SK-N-SH treated with all-trans-retinoic acid at 6 μM for 48 hours (cell line): ENCODE data around the gene RALB.
A peak's percentile ranks its signal among the peaks of the same experiment; 100 is the strongest.

Experiments used
- ATAC-seq: fragments of 200-7000 bp; cut with Tn5 transposase; 3 replicates; pipeline ENCODE4 v1.9.1; 2020; ENCODE audit warnings: mild to moderate bottlenecking, moderate library complexity
- ARNTL ChIP-seq: fragments of 450-650 bp; formaldehyde crosslinking; IDR thresholded peaks from 2 replicates; pipeline ENCODE4 v1.5.0; 2020; ENCODE audit warnings: low read depth, mild to moderate bottlenecking, moderate library complexity, borderline replicate concordance
- ESRRG ChIP-seq: fragments of 250-450 bp; sonication (Bioruptor Pico); IDR thresholded peaks from 2 replicates; pipeline ENCODE4 v1.6.1; 2021; ENCODE audit warnings: mild to moderate bottlenecking
- GLIS3 ChIP-seq: fragments of 250-450 bp; sonication (Bioruptor Pico); IDR thresholded peaks from 2 replicates; pipeline ENCODE4 v1.5.0; 2020; ENCODE audit warnings: mild to moderate bottlenecking, moderate library complexity
- ISL1 ChIP-seq: fragments of 250-450 bp; sonication (Bioruptor Pico); IDR thresholded peaks from 2 replicates; pipeline ENCODE4 v2.1.2; 2022; ENCODE audit warnings: mild to moderate bottlenecking, moderate library complexity
- RARB ChIP-seq: fragments of 250-450 bp; sonication (Bioruptor Pico); IDR thresholded peaks from 2 replicates; pipeline ENCODE4 v1.8.0; 2021; ENCODE audit warnings: mild to moderate bottlenecking, moderate library complexity
- SNAI2 ChIP-seq: fragments of 250-450 bp; sonication (Bioruptor Pico); IDR thresholded peaks from 2 replicates; pipeline ENCODE4 v1.5.0; 2020; ENCODE audit warnings: mild to moderate bottlenecking, moderate library complexity
- TCF4 ChIP-seq: fragments of 250-450 bp; sonication (Bioruptor Pico); IDR thresholded peaks from 2 replicates; pipeline ENCODE4 v1.8.0; 2021; ENCODE audit warnings: mild to moderate bottlenecking, moderate library complexity, borderline replicate concordance
- TOX ChIP-seq: fragments of 250-450 bp; sonication (Bioruptor Pico); IDR thresholded peaks from 2 replicates; pipeline ENCODE4 v1.8.0; 2021; ENCODE audit warnings: mild to moderate bottlenecking, moderate library complexity, borderline replicate concordance
- ZFP3 ChIP-seq: fragments of 250-450 bp; sonication (Bioruptor Pico); IDR thresholded peaks from 2 replicates; pipeline ENCODE4 v1.5.0; 2020; ENCODE audit warnings: mild to moderate bottlenecking, moderate library complexity
- ZFP30 ChIP-seq: fragments of 450-650 bp; formaldehyde crosslinking; IDR thresholded peaks from 2 replicates; pipeline ENCODE4 v1.5.0; 2022; ENCODE audit warnings: mild to moderate bottlenecking, moderate library complexity
- ZNF565 ChIP-seq: fragments of 450-650 bp; formaldehyde crosslinking; conservative IDR thresholded peaks from 2 replicates; pipeline ENCODE4 v1.5.0; 2020; ENCODE audit warnings: low read depth, mild to moderate bottlenecking, moderate library complexity
- ZNF70 ChIP-seq: fragments of 450-650 bp; formaldehyde crosslinking; IDR thresholded peaks from 2 replicates; pipeline ENCODE4 v1.5.0; 2020; ENCODE audit warnings: mild to moderate bottlenecking, moderate library complexity
- TF ChIP-seq, protein P1 (sequence below): fragments of 250-450 bp; sonication (Bioruptor Pico); IDR thresholded peaks from 2 replicates; pipeline ENCODE4 v1.8.0; 2020; ENCODE audit warnings: mild to moderate bottlenecking, moderate library complexity, borderline replicate concordance
- TF ChIP-seq, protein P2 (sequence below): fragments of 250-450 bp; sonication (Bioruptor Pico); IDR thresholded peaks from 2 replicates; pipeline ENCODE4 v1.5.1; 2020; ENCODE audit warnings: low read depth, mild to moderate bottlenecking, moderate library complexity
- TF ChIP-seq, protein P3 (sequence below): fragments of 250-450 bp; sonication (Bioruptor Pico); IDR thresholded peaks from 2 replicates; pipeline ENCODE4 v1.5.1; 2021; ENCODE audit warnings: mild to moderate bottlenecking, moderate library complexity
- TF ChIP-seq, protein P4 (sequence below): fragments of 250-450 bp; sonication (Bioruptor Pico); IDR thresholded peaks from 2 replicates; pipeline ENCODE4 v1.8.0; 2021; ENCODE audit warnings: low read depth, mild to moderate bottlenecking, moderate library complexity, borderline replicate concordance

Gene RALB

DNA sequence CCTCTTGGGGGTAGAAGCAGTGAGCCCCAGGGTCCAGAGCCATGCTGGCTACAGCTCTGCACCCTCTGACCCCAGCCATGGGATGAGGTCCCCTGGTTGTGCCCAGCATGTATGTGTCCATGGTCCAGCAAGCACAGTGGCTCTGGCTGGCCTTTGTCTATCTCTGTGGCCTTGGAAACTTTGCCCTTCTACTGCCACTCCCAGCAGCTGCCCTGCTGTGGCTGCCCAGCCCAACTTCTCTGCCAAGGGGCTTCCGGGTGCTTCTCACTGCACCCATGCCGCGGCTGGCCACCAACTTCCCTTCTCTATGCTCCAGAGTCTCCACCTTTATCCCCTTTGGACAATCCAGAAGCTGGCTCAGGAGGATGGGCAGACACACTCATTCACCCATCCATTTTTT is 48.2 kb upstream of the RALB start (continued):
- TF ChIP-seq, protein P1, sequence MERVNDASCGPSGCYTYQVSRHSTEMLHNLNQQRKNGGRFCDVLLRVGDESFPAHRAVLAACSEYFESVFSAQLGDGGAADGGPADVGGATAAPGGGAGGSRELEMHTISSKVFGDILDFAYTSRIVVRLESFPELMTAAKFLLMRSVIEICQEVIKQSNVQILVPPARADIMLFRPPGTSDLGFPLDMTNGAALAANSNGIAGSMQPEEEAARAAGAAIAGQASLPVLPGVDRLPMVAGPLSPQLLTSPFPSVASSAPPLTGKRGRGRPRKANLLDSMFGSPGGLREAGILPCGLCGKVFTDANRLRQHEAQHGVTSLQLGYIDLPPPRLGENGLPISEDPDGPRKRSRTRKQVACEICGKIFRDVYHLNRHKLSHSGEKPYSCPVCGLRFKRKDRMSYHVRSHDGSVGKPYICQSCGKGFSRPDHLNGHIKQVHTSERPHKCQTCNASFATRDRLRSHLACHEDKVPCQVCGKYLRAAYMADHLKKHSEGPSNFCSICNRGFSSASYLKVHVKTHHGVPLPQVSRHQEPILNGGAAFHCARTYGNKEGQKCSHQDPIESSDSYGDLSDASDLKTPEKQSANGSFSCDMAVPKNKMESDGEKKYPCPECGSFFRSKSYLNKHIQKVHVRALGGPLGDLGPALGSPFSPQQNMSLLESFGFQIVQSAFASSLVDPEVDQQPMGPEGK: no peak
- no peak for TF ChIP-seq ISL1
- no peak for TF ChIP-seq ZNF565 (CRISPR knock-in tag)

DNA sequence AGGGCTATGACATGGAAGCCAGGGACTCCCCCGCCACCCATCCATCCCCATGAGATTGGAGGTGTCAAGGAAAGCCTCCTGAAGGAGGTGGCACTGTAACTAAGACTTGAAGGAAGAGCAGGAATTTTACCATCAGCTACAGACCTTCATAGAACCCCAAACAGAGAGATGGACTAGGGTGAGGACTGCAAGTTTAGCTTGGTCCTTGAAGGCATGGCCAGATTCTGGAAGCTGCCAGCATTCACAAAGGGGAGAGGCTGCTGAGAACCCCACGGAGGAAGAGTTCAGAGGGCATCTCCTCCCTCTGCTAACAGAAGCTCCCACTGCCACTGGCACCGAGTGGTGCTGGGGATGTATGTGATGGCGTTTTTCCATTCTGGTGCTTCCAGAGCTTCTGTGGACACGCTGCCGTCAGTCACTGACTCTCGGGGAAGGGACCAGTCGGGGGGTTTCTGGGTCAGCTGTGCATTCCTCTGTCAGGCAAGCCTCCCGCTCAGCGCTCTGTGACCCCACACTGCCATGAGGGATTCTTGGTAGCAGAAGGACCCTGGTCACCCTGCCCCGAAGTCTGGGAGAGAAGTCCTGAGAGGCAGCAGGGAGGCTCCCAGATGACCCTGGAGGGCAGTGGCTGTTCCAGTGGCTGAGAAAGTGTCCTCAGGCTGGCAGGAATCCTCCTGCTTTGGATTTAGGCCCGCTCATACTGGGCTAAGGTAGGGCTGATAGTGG is 47.5 kb upstream of the RALB start:
- TF ChIP-seq ZFP3 (CRISPR knock-in tag) (no peak), SNAI2 (CRISPR knock-in tag) (no peak), ZNF565 (CRISPR knock-in tag) (no peak), ISL1 (no peak), ARNTL (CRISPR knock-in tag) (no peak), ZNF70 (no peak), ESRRG (CRISPR knock-in tag) (no peak), TOX (no peak), ZFP30 (no peak), TCF4 (CRISPR knock-in tag) (no peak)
- TF ChIP-seq, protein P2, sequence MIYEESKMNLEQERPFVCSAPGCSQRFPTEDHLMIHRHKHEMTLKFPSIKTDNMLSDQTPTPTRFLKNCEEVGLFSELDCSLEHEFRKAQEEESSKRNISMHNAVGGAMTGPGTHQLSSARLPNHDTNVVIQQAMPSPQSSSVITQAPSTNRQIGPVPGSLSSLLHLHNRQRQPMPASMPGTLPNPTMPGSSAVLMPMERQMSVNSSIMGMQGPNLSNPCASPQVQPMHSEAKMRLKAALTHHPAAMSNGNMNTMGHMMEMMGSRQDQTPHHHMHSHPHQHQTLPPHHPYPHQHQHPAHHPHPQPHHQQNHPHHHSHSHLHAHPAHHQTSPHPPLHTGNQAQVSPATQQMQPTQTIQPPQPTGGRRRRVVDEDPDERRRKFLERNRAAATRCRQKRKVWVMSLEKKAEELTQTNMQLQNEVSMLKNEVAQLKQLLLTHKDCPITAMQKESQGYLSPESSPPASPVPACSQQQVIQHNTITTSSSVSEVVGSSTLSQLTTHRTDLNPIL (CRISPR knock-in tag): no peak
- TF ChIP-seq, protein P1: no peak
- TF ChIP-seq, protein P3, sequence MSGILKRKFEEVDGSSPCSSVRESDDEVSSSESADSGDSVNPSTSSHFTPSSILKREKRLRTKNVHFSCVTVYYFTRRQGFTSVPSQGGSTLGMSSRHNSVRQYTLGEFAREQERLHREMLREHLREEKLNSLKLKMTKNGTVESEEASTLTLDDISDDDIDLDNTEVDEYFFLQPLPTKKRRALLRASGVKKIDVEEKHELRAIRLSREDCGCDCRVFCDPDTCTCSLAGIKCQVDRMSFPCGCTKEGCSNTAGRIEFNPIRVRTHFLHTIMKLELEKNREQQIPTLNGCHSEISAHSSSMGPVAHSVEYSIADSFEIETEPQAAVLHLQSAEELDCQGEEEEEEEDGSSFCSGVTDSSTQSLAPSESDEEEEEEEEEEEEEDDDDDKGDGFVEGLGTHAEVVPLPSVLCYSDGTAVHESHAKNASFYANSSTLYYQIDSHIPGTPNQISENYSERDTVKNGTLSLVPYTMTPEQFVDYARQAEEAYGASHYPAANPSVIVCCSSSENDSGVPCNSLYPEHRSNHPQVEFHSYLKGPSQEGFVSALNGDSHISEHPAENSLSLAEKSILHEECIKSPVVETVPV (CRISPR knock-in tag): no peak
- no peak for ATAC-seq

DNA sequence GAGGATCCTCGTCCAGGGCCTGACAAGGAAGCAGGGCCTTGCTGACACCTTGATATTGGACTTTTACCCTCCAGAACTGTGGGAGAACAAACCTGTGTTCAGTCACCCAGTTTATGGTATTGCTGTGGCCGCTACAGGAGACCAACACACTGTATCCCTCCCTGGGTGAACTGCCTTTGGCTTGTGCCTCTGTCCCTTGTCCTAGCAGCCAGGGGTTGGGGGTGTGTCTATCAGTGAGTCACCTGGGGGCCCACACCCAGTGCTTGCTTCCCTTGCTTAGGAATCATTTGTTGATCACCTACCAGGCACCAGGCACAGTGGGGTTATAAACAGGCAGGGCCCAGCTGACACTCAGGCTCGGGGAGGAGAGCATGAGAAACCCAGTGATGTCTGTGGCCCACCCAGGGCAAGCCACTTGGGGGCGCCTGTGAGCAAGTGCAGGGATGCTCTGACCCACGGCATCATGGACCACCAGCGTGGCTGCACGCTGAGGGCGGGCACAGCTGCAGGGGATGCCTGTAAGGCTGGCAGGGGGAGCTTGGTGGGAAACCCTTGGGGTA is 46.5 kb upstream of the RALB start:
- ATAC-seq: peak; percentile 57; the same call in 2 of the 3 replicates
- TF ChIP-seq, protein P1: no peak
- TF ChIP-seq SNAI2 (CRISPR knock-in tag) (no peak), ZNF70 (no peak), ISL1 (no peak), TCF4 (CRISPR knock-in tag) (no peak), GLIS3 (CRISPR knock-in tag) (no peak), RARB (CRISPR knock-in tag) (no peak), ZFP30 (no peak)
- TF ChIP-seq, protein P4, sequence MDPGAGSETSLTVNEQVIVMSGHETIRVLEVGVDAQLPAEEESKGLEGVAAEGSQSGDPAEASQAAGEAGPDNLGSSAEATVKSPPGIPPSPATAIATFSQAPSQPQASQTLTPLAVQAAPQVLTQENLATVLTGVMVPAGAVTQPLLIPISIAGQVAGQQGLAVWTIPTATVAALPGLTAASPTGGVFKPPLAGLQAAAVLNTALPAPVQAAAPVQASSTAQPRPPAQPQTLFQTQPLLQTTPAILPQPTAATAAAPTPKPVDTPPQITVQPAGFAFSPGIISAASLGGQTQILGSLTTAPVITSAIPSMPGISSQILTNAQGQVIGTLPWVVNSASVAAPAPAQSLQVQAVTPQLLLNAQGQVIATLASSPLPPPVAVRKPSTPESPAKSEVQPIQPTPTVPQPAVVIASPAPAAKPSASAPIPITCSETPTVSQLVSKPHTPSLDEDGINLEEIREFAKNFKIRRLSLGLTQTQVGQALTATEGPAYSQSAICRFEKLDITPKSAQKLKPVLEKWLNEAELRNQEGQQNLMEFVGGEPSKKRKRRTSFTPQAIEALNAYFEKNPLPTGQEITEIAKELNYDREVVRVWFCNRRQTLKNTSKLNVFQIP (CRISPR knock-in tag): no peak
